Transverse colon (tissue), 4 donors: ENCODE measurements around the gene GRIN2A. TPM values are rescaled to one million over a fixed set of nuclear protein-coding genes. Genes with fewer than 3 reads are reported as not detected.

Experiments used
- DNase-seq: peaks from one replicate; pipeline ENCODE4 v3.0.0-alpha.2; 2019
- H3K27ac ChIP-seq, 4 donors: fragments of 200-600 bp; sonication (generic); 2 replicates each; pipeline ENCODE4 v1.5.1; 2016 to 2018; ENCODE audit warnings: inconsistent platforms in 4 of 4
- H3K27me3 ChIP-seq: fragments of 200-600 bp; sonication (generic); 2 replicates; pipeline ENCODE4 v1.5.1; 2017; ENCODE audit warnings: inconsistent platforms
- H3K36me3 ChIP-seq, 4 donors: fragments of 200-600 bp; sonication (generic); 2 replicates each; pipeline ENCODE4 v1.5.1; 2017 to 2019; ENCODE audit warnings: inconsistent platforms in 4 of 4
- H3K4me1 ChIP-seq, 4 donors: fragments of 200-600 bp; sonication (generic); 2 replicates each; pipeline ENCODE4 v1.5.1; 2017 to 2020; ENCODE audit warnings: inconsistent platforms in 4 of 4
- H3K4me3 ChIP-seq, 4 donors: fragments of 200-600 bp; sonication (generic); 1 replicate in 1 of 4; 2 replicates in 3 of 4; pipeline versions ENCODE4 v1.5.1 to v1.6.1; 2017 to 2019; ENCODE audit warnings: inconsistent platforms in 4 of 4
- H3K9me3 ChIP-seq, 2 donors: fragments of 200-600 bp; sonication (generic); 2 replicates each; pipeline ENCODE4 v1.5.1; 2017 to 2019; ENCODE audit warnings: inconsistent platforms in 2 of 2
- EP300 ChIP-seq: sonication (generic); formaldehyde crosslinking; IDR thresholded peaks from one replicate; pipeline ENCODE4 v1.6.1; 2017; ENCODE audit warnings: antibody characterized with exemption, low read depth
- POLR2A ChIP-seq: fragments of 450-650 bp; IDR thresholded peaks from one replicate; pipeline ENCODE4 v1.6.1; 2016; ENCODE audit warnings: antibody characterized with exemption, mild to moderate bottlenecking, moderate library complexity
- POLR2AphosphoS5 ChIP-seq, 3 donors: sonication (generic); formaldehyde crosslinking; IDR thresholded peaks; one replicate each; pipeline ENCODE4 v1.6.1; 2016; ENCODE audit warnings: antibody characterized with exemption in 3 of 3
- WGBS, 2 donors: methylation state at CpG; one replicate each; pipeline ENCODE4 v1.1.5; 2018; ENCODE audit warnings: low coverage in 1 of 2; 5-methylcytosine and 5-hydroxymethylcytosine counted together
- in situ Hi-C, 4 donors: fragments of 200-750 bp; cut with MboI; loops; one replicate each; pipeline versions ENCODE4 v1.15.0 to v1.15.1; 2017; ENCODE audit warnings: low sequenced_read_pairs in 3 of 4, low pct_ligation_motif_present in 1 of 4, low pct_unique_long_range_greater_than_20kb in 1 of 4
- intact Hi-C: fragments of 100-400 bp; cut with DNase I; formaldehyde crosslinking; loops from one replicate; pipeline ENCODE4 v1.15.1; 2023; ENCODE audit warnings: low total_unique reads
- total RNA-seq, 4 donors: library from RNA; depleted of rRNA; stranded (reverse); fragments of >200 nt; gene quantifications; one replicate each; pipeline ENCODE4 v1.1.0, GENCODE V29; 2016
- TF ChIP-seq, protein P1 (sequence below), 5 experiments: fragments of 200-600 bp in 3 of 5; fragments of 450-650 bp in 2 of 5; sonication (generic) in 3 of 5; IDR thresholded peaks; 1 replicate in 2 of 5; 2 replicates in 3 of 5; pipeline ENCODE4 v1.5.1; 2016 to 2017; ENCODE audit warnings: antibody characterized with exemption in 5 of 5, inconsistent platforms in 3 of 5, mild to moderate bottlenecking in 2 of 5, moderate library complexity in 1 of 5

Gene GRIN2A
- total RNA-seq, 4 donors from 2014 or later, result 0.14 to 0.37 (median 0.18) TPM

DNA sequence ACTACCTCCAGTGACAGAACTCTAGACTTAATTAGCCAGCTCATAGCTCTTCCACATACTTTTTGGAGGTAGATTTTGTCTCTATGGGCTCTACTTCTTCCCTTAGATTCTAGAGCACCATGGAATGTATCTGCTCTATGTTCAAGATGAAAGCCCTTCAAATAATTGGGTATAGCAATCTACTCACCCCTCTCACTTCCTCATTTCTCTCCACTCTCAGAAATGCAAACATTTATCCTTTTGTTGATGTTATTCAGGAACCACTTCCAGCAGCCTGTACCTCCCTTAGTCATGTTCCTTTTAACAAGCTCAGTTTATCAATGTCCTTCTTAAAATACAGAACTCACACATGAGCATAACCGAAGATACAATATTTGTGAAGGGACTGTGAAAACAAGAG is 78.5 kb downstream of the GRIN2A start:
- DNase-seq, result no peak
- H3K36me3 ChIP-seq, result no peaks in the 10 kb centered on the region
- no peaks in the 10 kb centered on the region for H3K9me3 ChIP-seq
- TF ChIP-seq, protein P1, sequence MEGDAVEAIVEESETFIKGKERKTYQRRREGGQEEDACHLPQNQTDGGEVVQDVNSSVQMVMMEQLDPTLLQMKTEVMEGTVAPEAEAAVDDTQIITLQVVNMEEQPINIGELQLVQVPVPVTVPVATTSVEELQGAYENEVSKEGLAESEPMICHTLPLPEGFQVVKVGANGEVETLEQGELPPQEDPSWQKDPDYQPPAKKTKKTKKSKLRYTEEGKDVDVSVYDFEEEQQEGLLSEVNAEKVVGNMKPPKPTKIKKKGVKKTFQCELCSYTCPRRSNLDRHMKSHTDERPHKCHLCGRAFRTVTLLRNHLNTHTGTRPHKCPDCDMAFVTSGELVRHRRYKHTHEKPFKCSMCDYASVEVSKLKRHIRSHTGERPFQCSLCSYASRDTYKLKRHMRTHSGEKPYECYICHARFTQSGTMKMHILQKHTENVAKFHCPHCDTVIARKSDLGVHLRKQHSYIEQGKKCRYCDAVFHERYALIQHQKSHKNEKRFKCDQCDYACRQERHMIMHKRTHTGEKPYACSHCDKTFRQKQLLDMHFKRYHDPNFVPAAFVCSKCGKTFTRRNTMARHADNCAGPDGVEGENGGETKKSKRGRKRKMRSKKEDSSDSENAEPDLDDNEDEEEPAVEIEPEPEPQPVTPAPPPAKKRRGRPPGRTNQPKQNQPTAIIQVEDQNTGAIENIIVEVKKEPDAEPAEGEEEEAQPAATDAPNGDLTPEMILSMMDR (IDR thresholded peaks at IDR 0.05), result no peak
- TF ChIP-seq EP300, result no peak
- TF ChIP-seq POLR2AphosphoS5 (IDR thresholded peaks at IDR 0.05), result no peak
- no peak for TF ChIP-seq POLR2A
- no peak overlapping the region for H3K27ac ChIP-seq
- H3K4me3 ChIP-seq, result no peak overlapping the region
- 60 to 63% methylated on average over 1 of the region's 1 CpG for WGBS, 2 donors
- in situ Hi-C loops, result no loop called here
- no peaks in the 10 kb centered on the region for H3K4me1 ChIP-seq
- no peaks in the 10 kb centered on the region for H3K27me3 ChIP-seq
- intact Hi-C loops, result no loop called here

GRCh38 chr16:10103118-10103517 is 79.1 kb downstream of the GRIN2A start:
- no peaks in the 10 kb centered on the region for H3K27me3 ChIP-seq
- no peak overlapping the region for H3K4me3 ChIP-seq
- no peaks in the 10 kb centered on the region for H3K4me1 ChIP-seq
- no peaks in the 10 kb centered on the region for H3K36me3 ChIP-seq
- intact Hi-C loops, result no loop called here
- in situ Hi-C loops, result no loop called here
- DNase-seq, result no peak
- no peaks in the 10 kb centered on the region for H3K9me3 ChIP-seq
- no peak for TF ChIP-seq EP300
- TF ChIP-seq POLR2AphosphoS5 (IDR thresholded peaks at IDR 0.05), result no peak
- TF ChIP-seq, protein P1 (IDR thresholded peaks at IDR 0.05), result no peak
- no peak for TF ChIP-seq POLR2A
- H3K27ac ChIP-seq, result no peak overlapping the region

DNA sequence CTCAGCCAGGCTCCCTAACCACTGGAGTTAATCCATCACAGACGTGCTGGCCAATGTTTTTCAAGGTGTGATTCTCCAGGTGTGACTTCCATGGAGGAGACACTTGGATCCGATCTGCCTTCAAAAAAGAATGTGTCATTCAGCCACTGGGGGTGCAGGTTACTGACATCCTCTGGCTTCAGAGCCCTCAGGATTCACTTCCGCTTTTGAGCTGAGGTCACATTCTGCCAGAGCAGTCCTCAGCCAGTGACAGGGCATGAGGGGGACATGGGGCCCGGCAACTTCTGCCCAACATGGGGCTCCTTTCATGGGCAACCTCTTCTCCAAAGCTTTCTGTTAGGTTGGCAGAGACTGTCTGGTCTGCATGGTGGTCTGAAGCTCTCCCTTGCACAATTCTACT is 81.4 kb downstream of the GRIN2A start:
- in situ Hi-C loops, result no loop called here
- Histone ChIP-seq H3K27me3 (no peaks in the 10 kb centered on the region), H3K36me3 (no peaks in the 10 kb centered on the region), H3K9me3 (no peaks in the 10 kb centered on the region), H3K4me1 (no peaks in the 10 kb centered on the region), H3K27ac (no peak overlapping the region), H3K4me3 (no peak overlapping the region)
- WGBS, 2 donors, result 24 to 40% methylated on average over 2 to 4 of the region's 4 CpGs
- TF ChIP-seq POLR2AphosphoS5 (IDR thresholded peaks at IDR 0.05), result no peak
- TF ChIP-seq POLR2A, result no peak
- TF ChIP-seq, protein P1 (IDR thresholded peaks at IDR 0.05), result no peak
- no peak for TF ChIP-seq EP300
- intact Hi-C loops, result no loop called here
- DNase-seq, result no peak

GRCh38 chr16:10098991-10099390 is 83.2 kb downstream of the GRIN2A start:
- in situ Hi-C loops (no loop called here), intact Hi-C loops (no loop called here)
- H3K27ac ChIP-seq, result no peak overlapping the region
- no peaks in the 10 kb centered on the region for H3K4me1 ChIP-seq
- no peaks in the 10 kb centered on the region for H3K9me3 ChIP-seq
- H3K27me3 ChIP-seq, result no peaks in the 10 kb centered on the region
- DNase-seq, result no peak
- TF ChIP-seq, protein P1 (IDR thresholded peaks at IDR 0.05), result no peak
- TF ChIP-seq EP300 (no peak), POLR2A (no peak), POLR2AphosphoS5 (IDR thresholded peaks at IDR 0.05) (no peak)
- no peak overlapping the region for H3K4me3 ChIP-seq
- H3K36me3 ChIP-seq, result no peaks in the 10 kb centered on the region
